GM20000 (cell line): ENCODE results near the gene OR11G2.
"Not testable (repeated sequence)": the region's sequence is repeated elsewhere in the genome, so short reads cannot be mapped to it uniquely, and the experiment has no call there.

Experiments used
- DNase-seq: peaks from one replicate; pipeline ENCODE4 v3.0.0; 2012; ENCODE audit warnings: low spot score
- TF ChIP-seq, protein P1 (sequence below): IDR thresholded peaks from 2 replicates; pipeline ENCODE4 v1.5.1; 2012; ENCODE audit warnings: mild to moderate bottlenecking, control low read depth; ENCODE audit errors: extremely low read depth, missing control alignments

Gene OR11G2

GRCh38 chr14:20177433-20177974, 13.2 kb upstream of the OR11G2 start:
- DNase-seq = no peak
- TF ChIP-seq, protein P1, sequence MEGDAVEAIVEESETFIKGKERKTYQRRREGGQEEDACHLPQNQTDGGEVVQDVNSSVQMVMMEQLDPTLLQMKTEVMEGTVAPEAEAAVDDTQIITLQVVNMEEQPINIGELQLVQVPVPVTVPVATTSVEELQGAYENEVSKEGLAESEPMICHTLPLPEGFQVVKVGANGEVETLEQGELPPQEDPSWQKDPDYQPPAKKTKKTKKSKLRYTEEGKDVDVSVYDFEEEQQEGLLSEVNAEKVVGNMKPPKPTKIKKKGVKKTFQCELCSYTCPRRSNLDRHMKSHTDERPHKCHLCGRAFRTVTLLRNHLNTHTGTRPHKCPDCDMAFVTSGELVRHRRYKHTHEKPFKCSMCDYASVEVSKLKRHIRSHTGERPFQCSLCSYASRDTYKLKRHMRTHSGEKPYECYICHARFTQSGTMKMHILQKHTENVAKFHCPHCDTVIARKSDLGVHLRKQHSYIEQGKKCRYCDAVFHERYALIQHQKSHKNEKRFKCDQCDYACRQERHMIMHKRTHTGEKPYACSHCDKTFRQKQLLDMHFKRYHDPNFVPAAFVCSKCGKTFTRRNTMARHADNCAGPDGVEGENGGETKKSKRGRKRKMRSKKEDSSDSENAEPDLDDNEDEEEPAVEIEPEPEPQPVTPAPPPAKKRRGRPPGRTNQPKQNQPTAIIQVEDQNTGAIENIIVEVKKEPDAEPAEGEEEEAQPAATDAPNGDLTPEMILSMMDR = no peak

- TF ChIP-seq, protein P1 = no peak
- DNase-seq = no peak
Observed at GRCh38 chr14:20179218-20179617, 11.5 kb upstream of the OR11G2 start.

DNA sequence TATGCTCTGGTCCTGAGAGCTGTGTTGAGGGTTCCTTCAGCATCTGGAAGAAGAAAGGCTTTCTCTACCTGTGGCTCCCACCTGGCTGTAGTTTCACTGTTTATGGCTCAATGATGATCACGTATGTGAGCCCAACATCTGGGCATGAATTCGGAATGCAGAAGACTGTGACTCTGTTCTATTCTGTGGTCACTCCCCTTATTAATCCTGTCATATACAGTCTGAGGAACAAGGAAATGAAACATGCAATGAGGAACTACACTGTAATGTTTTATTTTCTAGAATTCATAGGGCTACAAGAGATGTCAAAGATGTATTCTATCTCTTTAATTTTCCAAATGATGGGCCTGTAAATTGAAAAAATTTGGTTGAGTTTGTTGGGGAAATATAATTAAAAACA, 10.8 kb upstream of the OR11G2 start:
- no peak for DNase-seq
- TF ChIP-seq, protein P1 = no peak

DNA sequence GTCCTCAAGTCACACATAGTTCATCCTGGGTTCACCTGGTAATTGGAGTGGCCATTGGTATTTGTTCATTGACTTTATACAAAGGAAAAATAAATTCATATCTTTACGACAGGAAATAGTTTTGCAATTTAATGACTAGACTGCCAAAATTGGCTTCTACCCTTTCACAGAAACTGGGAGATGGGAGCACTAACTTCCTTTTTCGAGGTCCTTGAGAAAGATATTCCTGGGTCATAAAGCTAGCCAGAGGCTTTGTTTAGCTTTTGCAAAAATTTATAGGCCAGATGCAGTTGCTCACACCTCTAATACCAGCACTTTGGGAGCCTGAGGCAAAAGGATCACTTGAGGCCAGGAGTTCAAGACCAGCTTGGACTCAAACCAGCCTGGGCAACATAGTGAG, 10.2 kb upstream of the OR11G2 start:
- TF ChIP-seq, protein P1 = no peak
- DNase-seq = no peak

- TF ChIP-seq, protein P1 = no peak
- DNase-seq = no peak
Observed at GRCh38 chr14:20184181-20184580, 6.5 kb upstream of the OR11G2 start.

- no peak for DNase-seq
- TF ChIP-seq, protein P1 = no peak
Observed at GRCh38 chr14:20191396-20191795, 700 bp downstream of the OR11G2 start.

DNA sequence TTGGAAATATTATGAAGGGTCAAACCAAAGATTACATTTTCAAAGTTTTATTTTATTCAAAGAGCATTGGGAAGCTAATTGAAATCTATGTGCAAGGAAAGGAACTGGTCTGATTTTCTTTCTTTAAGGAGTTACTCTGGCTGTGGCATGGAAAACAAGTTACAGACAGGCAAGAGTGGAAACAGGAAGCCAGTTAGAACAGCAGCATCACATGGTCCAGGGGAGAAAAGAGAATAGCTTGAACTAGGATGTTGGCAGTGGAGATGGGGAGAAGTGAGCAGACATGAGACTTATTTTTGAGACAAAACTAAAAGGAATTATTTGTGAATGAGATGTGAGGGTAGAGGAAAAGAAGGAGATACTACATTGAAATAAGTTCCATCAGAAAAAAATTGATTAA, 3.4 kb downstream of the OR11G2 start:
- TF ChIP-seq, protein P1 = no peak

GRCh38 chr14:20195170-20195569, 4.5 kb downstream of the OR11G2 start:
- DNase-seq = not testable (repeated sequence)

More for the DNA sequence above, 3.4 kb downstream of the OR11G2 start:
- DNase-seq = no peak
